Amygdala (tissue), 56 donors: ENCODE results near the gene PCDHGA2.
"Not testable (repeated sequence)": the region's sequence is repeated elsewhere in the genome, so short reads cannot be mapped to it uniquely, and the experiment has no call there.

Experiments
- DNase-seq, 56 donors: peaks; one replicate each; lab custom pipeline; 2025; lab: John Stamatoyannopoulos, UW

PCDHGA2 gene

GRCh38 chr5:141338538-141339306, at the start of gene PCDHGA2:
Gene PCDHGA2 (plus strand): TSS chr5:141338760.
- DNase-seq: no peak

GRCh38 chr5:141298376-141298775, 40.2 kb upstream of the PCDHGA2 start:
- DNase-seq: no peak

- no peak for DNase-seq
Observed at GRCh38 chr5:141303756-141304155, 34.8 kb upstream of the PCDHGA2 start, which contains the start of gene SLC25A2. Gene SLC25A2 (minus strand): TSS chr5:141304049. CDS start chr5:141303865, 184 bp downstream.

- no peak for DNase-seq
Observed at GRCh38 chr5:141306630-141307029, 31.9 kb upstream of the PCDHGA2 start.

GRCh38 chr5:141313711-141314110, 24.8 kb upstream of the PCDHGA2 start:
- no peak for DNase-seq

- not testable (repeated sequence) for DNase-seq
Observed at GRCh38 chr5:141316963-141317362, 21.6 kb upstream of the PCDHGA2 start.

- no peak for DNase-seq
Observed at GRCh38 chr5:141319202-141319601, 19.4 kb upstream of the PCDHGA2 start.

DNA sequence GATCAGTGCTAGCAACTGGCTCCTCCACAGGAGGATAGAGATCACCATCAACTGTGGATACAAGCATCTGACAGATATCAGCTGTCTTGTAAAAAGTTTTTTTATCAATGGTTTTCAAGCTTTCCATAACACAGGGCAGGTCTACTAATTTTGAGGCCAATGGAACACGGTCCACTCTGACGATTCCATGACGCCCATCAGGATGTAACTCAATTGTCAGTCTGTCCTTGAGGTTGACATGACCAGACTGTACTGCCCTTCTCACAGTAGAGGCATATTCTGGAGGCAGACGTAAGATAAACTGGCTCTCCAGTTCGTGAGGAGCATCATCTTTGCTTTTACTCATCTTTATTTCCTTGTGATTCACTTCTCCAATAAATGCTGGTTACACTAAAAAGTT, 18.9 kb upstream of the PCDHGA2 start:
- DNase-seq: no peak

- peak in 54 of 56 donors; percentile 48 to 92 (median 80) for DNase-seq
Observed at GRCh38 chr5:141320225-141321169, 18.1 kb upstream of the PCDHGA2 start, which contains the start of gene TAF7. Gene TAF7 (minus strand): TSS chr5:141320784. CDS start chr5:141320044, 740 bp downstream.

DNA sequence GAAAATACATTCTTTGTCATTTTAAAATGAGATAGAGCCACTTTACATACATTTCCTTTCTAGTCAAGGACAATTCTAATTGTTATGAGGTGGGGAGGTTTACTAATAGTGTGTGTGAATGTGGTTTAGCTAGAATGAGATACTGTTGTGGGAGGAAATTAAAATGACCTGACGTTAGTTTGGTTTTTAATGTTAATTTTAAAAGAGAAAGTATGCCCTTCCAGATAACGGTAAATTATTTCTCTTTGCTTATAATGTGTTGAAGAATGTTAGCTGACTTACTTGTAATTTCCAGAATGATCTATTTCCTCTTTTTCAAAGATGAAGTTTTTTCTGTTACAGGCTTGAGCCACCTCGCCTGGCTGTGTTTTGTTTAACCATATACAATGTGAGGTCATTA, 16.3 kb upstream of the PCDHGA2 start:
- no peak for DNase-seq

- DNase-seq: peak in 49 of 56 donors; percentile 4 to 78 (median 37)
Observed at GRCh38 chr5:141326088-141326854, 12.3 kb upstream of the PCDHGA2 start.

- no peak for DNase-seq
Observed at GRCh38 chr5:141328231-141328630, 10.3 kb upstream of the PCDHGA2 start.

- DNase-seq: no peak
Observed at GRCh38 chr5:141330299-141331080, 8.1 kb upstream of the PCDHGA2 start, which contains the start of gene PCDHGA1. Gene PCDHGA1 (plus strand): TSS chr5:141330514.

GRCh38 chr5:141332571-141332970, 6.0 kb upstream of the PCDHGA2 start:
- not testable (repeated sequence) for DNase-seq

DNA sequence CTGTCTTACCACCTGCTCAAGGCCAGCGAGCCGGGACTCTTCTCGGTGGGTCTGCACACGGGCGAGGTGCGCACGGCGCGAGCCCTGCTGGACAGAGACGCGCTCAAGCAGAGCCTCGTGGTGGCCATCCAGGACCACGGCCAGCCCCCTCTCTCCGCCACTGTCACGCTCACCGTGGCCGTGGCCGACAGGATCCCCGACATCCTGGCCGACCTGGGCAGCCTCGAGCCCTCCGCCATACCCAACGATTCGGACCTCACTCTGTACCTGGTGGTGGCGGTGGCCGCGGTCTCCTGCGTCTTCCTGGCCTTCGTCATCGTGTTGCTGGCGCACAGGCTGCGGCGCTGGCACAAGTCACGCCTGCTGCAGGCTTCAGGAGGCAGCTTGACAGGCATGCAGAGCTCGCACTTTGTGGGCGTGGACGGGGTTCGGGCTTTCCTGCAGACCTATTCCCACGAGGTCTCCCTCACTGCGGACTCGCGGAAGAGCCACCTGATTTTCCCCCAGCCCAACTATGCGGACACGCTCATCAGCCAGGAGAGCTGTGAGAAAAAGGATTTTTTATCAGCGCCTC, 2.3 kb downstream of the PCDHGA2 start:
- not testable (repeated sequence) for DNase-seq

DNA sequence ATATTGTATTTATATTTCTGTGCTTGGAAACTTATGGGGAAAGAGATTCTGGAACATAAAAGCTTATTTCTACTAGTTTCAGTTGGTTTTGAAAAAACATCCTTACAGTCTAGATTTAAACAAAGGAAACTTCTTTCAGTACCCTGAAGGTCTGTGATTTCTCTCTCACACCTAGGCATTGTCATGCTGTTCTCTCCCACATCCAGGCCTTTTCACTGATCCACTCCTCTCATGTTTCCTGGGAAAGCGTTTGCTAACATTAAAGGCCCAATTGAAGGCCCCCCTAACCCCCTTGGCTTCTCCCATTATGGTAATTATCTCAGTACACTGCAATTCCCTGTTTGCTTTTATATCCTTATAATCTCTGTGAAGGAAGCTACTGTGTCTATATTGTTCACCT, 4.2 kb downstream of the PCDHGA2 start:
- no peak for DNase-seq

- no peak for DNase-seq
Observed at GRCh38 chr5:141343242-141343952, 4.8 kb downstream of the PCDHGA2 start, which contains the start of gene PCDHGA3. Gene PCDHGA3 (plus strand): TSS chr5:141343829. CDS start chr5:141344034, 205 bp downstream.

GRCh38 chr5:141343953-141344463, 5.4 kb downstream of the PCDHGA2 start:
- DNase-seq: no peak
